ENCODE measurements around the gene SLC39A9.

SLC39A9 gene

GRCh38 chr14:69401841-69402240 is 3.3 kb downstream of the SLC39A9 start:
- Histone ChIP-seq H4K20me1 (ENCODE audit: insufficient read depth, low read length) (peaks cover 28% of the 10 kb centered on the region; the same call in 1 of the 2 replicates), H3K4me1 (ENCODE audit: low read length) (peaks cover 24% of the 10 kb centered on the region), H3K9me3 (ENCODE audit: insufficient read depth, low read length) (no peaks in the 10 kb centered on the region), H3K27me3 (ENCODE audit: low read depth, low read length) (no peaks in the 10 kb centered on the region), H2AFZ (ENCODE audit: low read depth, low read length) (no peak overlapping the region), H3K79me2 (ENCODE audit: low read length) (peaks cover 93% of the 10 kb centered on the region), H3K9ac (ENCODE audit: low read length) (no peak overlapping the region), H3K27ac (ENCODE audit: low read length) (no peak overlapping the region), H3K4me3 (ENCODE audit: low read length) (no peak overlapping the region), H3K36me3 (replicated peaks; ENCODE audit: low read depth, low read length) (peaks cover 20% of the 10 kb centered on the region), H3K4me2 (ENCODE audit: low read length) (peak overlapping the region; percentile 97)
- no peak for TF ChIP-seq EZH2phosphoT487 (IDR thresholded peaks at IDR 0.05; ENCODE audit: low read depth)
- TF ChIP-seq, protein P1, sequence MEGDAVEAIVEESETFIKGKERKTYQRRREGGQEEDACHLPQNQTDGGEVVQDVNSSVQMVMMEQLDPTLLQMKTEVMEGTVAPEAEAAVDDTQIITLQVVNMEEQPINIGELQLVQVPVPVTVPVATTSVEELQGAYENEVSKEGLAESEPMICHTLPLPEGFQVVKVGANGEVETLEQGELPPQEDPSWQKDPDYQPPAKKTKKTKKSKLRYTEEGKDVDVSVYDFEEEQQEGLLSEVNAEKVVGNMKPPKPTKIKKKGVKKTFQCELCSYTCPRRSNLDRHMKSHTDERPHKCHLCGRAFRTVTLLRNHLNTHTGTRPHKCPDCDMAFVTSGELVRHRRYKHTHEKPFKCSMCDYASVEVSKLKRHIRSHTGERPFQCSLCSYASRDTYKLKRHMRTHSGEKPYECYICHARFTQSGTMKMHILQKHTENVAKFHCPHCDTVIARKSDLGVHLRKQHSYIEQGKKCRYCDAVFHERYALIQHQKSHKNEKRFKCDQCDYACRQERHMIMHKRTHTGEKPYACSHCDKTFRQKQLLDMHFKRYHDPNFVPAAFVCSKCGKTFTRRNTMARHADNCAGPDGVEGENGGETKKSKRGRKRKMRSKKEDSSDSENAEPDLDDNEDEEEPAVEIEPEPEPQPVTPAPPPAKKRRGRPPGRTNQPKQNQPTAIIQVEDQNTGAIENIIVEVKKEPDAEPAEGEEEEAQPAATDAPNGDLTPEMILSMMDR (IDR thresholded peaks at IDR 0.05; ENCODE audit: low read depth, low read length) = no peak

- peaks cover 27% of the 10 kb centered on the region; the same call in 1 of the 2 replicates for H4K20me1 ChIP-seq (ENCODE audit: insufficient read depth, low read length)
- H3K9ac ChIP-seq (ENCODE audit: low read length) = no peak overlapping the region
- no peaks in the 10 kb centered on the region for H3K9me3 ChIP-seq (ENCODE audit: insufficient read depth, low read length)
- H3K27me3 ChIP-seq (ENCODE audit: low read depth, low read length) = no peaks in the 10 kb centered on the region
- H3K36me3 ChIP-seq (replicated peaks; ENCODE audit: low read depth, low read length) = peaks cover 14% of the 10 kb centered on the region
- H3K4me1 ChIP-seq (ENCODE audit: low read length) = peaks cover 21% of the 10 kb centered on the region
- TF ChIP-seq, protein P1 (IDR thresholded peaks at IDR 0.05; ENCODE audit: low read depth, low read length) = no peak
- no peak for TF ChIP-seq EZH2phosphoT487 (IDR thresholded peaks at IDR 0.05; ENCODE audit: low read depth)
- H3K79me2 ChIP-seq (ENCODE audit: low read length) = peaks cover 91% of the 10 kb centered on the region
- no peak overlapping the region for H3K4me2 ChIP-seq (ENCODE audit: low read length)
- no peak overlapping the region for H3K4me3 ChIP-seq (ENCODE audit: low read length)
- no peak overlapping the region for H3K27ac ChIP-seq (ENCODE audit: low read length)
- no peak overlapping the region for H2AFZ ChIP-seq (ENCODE audit: low read depth, low read length)
Observed at GRCh38 chr14:69404478-69404877, 6.0 kb downstream of the SLC39A9 start.

GRCh38 chr14:69404883-69405282 is 6.4 kb downstream of the SLC39A9 start:
- Histone ChIP-seq H4K20me1 (ENCODE audit: insufficient read depth, low read length) (peaks cover 29% of the 10 kb centered on the region; the same call in 1 of the 2 replicates), H3K79me2 (ENCODE audit: low read length) (peaks cover 90% of the 10 kb centered on the region), H3K36me3 (replicated peaks; ENCODE audit: low read depth, low read length) (peaks cover 14% of the 10 kb centered on the region), H3K27me3 (ENCODE audit: low read depth, low read length) (no peaks in the 10 kb centered on the region), H3K4me2 (ENCODE audit: low read length) (no peak overlapping the region), H3K27ac (ENCODE audit: low read length) (no peak overlapping the region), H3K4me3 (ENCODE audit: low read length) (no peak overlapping the region), H3K9me3 (ENCODE audit: insufficient read depth, low read length) (no peaks in the 10 kb centered on the region), H3K9ac (ENCODE audit: low read length) (no peak overlapping the region), H3K4me1 (ENCODE audit: low read length) (peaks cover 17% of the 10 kb centered on the region), H2AFZ (ENCODE audit: low read depth, low read length) (no peak overlapping the region)
- TF ChIP-seq EZH2phosphoT487 (IDR thresholded peaks at IDR 0.05; ENCODE audit: low read depth) = no peak
- TF ChIP-seq, protein P1 (IDR thresholded peaks at IDR 0.05; ENCODE audit: low read depth, low read length) = no peak

GRCh38 chr14:69405762-69406161 is 7.3 kb downstream of the SLC39A9 start:
- no peak overlapping the region for H3K9ac ChIP-seq (ENCODE audit: low read length)
- H3K4me2 ChIP-seq (ENCODE audit: low read length) = no peak overlapping the region
- H3K36me3 ChIP-seq (replicated peaks; ENCODE audit: low read depth, low read length) = peaks cover 14% of the 10 kb centered on the region
- no peak overlapping the region for H3K4me3 ChIP-seq (ENCODE audit: low read length)
- H3K27ac ChIP-seq (ENCODE audit: low read length) = no peak overlapping the region
- H3K9me3 ChIP-seq (ENCODE audit: insufficient read depth, low read length) = no peaks in the 10 kb centered on the region
- H2AFZ ChIP-seq (ENCODE audit: low read depth, low read length) = no peak overlapping the region
- TF ChIP-seq, protein P1 (IDR thresholded peaks at IDR 0.05; ENCODE audit: low read depth, low read length) = no peak
- TF ChIP-seq EZH2phosphoT487 (IDR thresholded peaks at IDR 0.05; ENCODE audit: low read depth) = no peak
- H3K4me1 ChIP-seq (ENCODE audit: low read length) = peaks cover 8% of the 10 kb centered on the region
- H4K20me1 ChIP-seq (ENCODE audit: insufficient read depth, low read length) = peaks cover 33% of the 10 kb centered on the region
- peaks cover 89% of the 10 kb centered on the region for H3K79me2 ChIP-seq (ENCODE audit: low read length)
- H3K27me3 ChIP-seq (ENCODE audit: low read depth, low read length) = no peaks in the 10 kb centered on the region
